KG1 (cell line): ENCODE measurements around the gene EHD2.
A peak's percentile ranks its signal among the peaks of the same experiment; 100 is the strongest.
"Not testable (repeated sequence)": the region's sequence is repeated elsewhere in the genome, so short reads cannot be mapped to it uniquely, and the experiment has no call there.

Experiments used
- DNase-seq: peaks from one replicate; lab custom pipeline; 2025; lab: John Stamatoyannopoulos, UW

The EHD2 gene

DNA sequence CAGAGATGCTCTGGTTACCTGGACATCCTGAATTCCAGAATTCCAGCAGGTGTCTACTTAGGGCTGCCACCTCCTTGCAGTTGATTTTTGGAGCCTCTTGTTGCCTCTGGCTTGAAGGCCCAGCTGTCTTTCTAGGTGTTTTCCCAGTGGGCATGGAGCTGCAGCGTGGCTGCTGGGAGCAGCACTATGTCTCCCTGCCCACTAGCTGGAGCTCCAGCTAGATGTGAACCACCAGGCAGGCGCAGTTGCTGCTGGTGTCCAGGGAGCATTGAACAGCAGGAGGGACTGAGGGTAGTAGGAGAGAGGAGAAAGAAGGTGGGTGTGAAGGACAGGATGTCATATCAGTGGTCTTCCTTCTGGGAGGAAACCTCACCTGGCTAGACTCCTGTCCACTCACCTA lies 55.4 kb downstream of the EHD2 start:
- no peak for DNase-seq

DNA sequence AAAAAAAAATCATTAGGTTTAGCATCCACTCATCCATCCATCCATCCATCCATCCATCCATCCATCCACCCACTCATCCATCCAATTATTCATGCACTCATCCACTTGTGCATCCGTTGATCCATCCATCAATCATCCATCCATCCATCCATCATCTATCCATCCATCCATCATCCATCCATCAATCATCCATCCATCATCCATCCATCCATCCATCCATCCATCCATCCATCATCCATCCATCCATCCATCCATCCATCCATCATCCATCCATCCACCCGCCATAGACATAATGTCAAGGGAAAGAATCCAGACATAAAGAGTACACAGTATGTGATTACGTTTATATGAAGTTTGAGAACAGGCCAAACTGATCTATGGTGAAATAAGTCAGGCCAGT lies 56.3 kb downstream of the EHD2 start:
- DNase-seq = no peak

DNA sequence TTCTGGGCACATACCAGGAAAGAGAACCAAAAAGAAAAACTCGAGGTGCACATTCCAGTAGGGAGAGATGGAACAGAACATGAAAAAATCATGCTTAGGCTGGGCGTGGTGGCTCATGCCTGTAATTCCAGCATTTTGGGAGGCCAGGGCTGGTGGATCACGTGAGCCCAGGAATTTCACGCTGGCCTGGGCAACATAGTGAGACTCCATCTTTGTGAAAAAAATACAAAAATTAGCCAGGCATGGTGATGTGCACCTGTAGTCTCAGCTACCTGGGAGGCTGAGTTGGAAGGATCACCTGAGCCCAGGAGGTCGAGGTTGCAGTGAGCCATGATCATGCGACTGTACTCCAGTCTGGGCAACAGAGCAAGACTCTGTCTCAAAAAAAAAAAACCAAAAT lies 58.1 kb downstream of the EHD2 start:
- DNase-seq = not testable (repeated sequence)

DNA sequence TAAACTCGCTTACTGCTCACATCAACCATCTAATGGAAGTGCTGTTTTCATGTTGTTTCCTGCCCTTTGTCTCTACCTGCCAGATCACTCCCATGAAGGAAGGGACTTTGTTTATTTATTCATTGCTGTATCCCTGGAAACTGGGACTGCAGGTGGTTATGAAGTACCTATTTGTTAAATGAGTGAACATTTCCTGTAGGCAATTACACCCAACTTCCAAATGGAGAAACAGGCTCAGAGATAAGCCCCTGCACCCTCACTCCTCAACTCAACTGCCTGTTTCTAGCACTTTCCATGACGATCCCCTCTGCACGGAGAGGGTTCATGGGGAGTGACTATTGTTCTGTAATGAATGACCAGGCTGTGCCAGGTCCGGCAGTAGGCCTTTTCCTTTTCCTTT lies 63.3 kb downstream of the EHD2 start:
- DNase-seq = no peak

DNA sequence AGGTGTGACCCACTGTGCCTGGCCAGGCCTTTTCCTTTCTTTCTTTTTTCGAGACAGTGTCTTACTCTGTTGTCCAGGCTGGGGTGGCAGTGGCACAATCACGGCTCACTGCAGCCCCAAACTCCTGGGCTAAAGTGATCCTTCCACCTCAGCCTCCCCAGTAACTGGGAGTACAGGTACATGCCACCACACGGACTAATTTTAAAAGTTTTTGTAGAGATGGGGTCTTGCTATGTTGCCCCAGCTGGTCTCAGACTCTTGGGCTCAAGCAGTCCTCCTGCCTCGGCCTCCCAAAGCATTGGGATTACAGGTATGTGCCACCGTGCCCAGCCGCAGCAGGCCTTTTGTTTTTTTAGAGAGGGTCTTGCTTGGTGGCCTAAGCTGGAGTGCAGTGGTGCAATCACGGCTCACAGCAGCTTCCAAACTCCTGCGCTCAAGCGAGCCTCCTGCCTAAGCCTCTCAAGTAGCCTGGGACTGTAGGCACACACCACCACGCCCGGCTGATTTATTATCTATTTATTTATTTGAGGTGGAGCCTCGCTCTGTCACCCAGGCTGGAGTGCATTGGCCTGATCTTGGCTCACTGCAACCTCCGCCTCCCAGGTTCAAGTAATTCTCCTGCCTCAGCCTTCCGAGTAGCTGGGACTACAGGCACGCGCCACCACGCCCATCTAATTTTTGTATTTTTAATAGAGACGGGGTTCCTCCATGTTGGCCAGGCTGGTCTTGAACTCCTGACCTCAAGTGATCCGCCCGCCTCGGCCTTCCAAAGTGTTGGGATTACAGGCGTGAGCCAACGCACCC lies 64.2 kb downstream of the EHD2 start:
- not testable (repeated sequence) for DNase-seq

DNA sequence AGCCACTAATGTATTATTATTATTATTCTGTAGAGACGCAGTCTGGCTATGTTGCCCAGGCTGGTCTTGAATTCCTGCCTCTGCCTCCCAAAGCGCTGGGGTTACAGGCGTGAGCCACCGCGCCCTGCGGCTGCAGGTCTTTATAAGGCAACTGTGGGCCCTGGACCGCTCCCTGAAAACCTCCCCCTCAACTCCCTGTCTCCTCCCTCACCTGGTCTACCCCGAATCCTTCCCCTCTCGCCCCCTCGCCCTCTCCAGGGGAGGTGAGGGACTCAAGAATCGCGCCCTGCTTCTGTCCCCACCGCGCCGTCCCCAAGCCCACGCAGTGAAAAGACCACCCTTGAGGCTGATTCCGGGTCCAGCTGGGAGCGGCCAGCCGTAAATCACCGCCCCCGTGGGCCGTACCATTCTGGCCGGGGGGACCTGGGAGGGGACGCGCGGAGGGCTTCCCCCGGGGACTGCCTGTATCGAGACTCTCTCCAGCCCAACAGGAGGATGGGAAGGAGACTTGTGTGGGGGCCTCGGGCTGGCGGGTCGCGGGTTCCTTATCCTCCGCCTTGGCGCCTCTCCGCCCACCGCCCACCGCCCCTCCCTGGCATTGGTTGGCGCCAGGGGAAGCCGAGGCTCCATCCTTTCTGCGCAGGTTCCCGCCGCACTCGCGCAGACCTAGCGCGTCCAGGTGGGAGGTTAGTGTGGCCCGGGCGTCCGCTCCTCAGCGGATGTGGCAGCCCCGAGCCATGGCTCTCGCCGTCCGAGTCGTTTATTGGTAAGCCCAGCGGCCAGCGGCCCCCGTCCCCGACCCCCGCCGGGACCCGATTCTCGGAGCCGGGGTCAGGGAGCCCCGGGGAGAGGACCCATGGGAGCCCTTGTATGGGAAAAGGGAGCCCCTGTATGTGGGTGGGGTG lies 65.1 kb downstream of the EHD2 start, which contains the start of gene SELENOW:
SELENOW (plus strand) TSS at position 655 of the 905 bp plus-strand sequence; CDS start at position 738, 83 bp downstream.
- peak; percentile 62 for DNase-seq

DNA sequence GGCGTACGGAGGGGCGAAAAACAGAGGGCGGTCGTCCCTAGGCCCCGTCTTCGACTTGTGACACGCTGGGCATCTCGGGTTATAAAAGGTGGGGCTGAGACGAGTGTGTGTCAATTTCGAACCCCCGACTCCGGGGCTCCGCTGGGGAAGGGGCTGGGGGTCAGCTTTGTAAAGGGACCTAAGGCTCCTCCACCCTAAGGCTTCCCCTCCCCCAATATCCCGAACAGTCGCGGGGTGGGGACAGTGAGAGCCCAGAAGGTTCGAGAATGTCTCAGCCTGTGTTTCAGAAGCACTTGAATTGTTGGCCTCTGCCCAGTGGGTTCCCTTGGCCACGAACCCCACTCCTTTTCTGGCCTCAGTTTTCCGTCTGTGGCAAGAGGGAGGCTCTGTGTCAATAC lies 65.7 kb downstream of the EHD2 start:
- DNase-seq = no peak

DNA sequence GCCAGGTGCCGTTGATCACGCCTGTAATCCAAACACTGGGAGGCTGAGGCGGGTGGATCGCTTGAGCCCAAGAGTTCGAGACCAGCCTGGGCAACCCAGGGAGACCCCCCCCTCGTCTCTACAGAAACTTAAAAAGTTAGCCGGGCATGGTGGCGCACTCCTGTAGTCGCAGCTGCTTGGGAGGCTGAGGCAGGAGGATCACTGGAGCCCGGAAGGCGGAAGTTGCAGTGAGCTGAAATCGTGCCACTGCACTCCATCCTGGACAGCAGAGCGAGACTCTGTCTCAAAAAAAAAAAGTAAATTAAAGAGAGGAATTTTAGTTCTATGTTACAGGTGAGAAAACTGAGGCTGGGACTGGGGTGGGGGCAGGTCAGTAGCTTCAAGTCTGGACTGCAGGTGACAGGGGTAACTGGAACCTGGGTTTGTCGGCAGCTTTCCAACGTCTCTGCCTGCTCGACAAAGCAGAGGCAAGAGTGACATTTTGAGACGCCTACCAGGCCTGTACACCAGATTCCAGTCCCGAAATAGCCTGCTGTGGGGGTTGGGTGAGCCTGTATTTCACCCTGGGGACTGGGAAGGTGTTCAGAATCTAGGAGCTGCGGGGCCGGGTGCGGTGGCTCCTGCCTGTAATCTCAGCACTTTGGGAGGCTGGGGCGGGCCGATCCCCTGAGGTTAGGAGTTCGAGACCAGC lies 66.4 kb downstream of the EHD2 start:
- DNase-seq = no peak

DNA sequence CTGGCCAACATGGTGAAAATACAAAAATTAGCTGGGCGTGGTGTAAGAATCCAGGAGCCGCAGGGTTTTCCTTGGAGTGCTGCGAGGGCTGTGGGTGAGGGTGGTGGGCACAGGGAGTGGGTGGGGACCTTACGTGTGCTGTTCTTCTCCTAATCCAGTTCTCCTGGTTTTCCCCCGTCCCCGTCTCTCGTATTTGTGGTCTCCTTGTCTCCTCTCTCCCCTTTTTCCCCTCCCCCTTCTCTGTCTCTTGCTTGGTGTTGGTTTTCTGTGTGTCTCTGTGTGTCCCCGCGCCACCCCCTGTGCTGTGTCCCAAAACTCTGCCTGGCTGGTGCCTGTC lies 67.0 kb downstream of the EHD2 start:
- DNase-seq = no peak

DNA sequence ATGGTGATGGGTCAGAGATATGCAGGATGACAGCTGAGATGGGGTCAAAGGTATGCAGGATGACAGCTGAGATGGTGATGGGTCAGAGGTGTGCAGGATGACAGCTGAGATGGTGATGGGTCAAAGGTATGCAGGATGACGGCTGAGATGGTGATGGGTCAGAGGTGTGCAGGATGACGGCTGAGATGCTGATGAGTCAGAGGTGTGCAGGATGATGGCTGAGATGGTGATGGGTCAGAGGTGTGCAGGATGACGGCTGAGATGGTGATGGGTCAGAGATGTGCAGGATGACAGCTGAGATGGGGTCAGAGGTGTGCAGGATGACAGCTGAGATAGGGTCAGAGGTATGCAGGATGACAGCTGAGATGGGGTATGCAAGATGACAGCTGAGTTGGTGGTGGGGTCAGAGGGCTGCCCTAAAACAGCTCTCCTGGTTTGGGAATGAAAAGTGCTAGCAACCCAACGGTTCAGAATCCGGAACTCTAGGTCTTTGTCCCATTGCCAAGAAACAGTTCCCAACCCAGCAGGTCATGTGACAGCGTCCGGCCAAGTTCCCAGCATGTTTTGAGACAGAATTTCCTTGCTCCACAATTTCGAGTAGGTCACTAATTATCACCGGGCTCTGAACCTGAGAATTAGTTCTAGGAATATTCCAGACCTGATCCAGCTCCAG lies 68.5 kb downstream of the EHD2 start:
- no peak for DNase-seq

DNA sequence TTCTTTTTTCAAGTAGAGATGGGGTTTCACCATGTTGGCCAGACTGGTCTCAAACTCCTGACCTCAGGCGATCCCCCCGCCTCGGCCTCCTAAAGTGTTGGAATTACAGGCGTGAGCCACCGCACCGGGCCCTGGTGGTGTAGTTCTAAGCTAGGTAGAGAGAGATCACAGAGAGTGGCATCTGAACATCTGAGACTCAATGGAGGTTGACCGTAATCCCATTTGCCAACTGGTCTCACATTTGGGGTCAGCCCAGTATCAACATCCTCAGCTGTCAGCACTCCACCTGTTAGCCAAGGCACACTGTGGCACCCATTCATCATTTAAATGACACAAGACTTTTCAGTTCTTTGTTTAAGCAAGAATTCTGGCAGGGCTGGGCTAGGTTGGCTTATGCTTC lies 73.3 kb downstream of the EHD2 start:
- DNase-seq = no peak

DNA sequence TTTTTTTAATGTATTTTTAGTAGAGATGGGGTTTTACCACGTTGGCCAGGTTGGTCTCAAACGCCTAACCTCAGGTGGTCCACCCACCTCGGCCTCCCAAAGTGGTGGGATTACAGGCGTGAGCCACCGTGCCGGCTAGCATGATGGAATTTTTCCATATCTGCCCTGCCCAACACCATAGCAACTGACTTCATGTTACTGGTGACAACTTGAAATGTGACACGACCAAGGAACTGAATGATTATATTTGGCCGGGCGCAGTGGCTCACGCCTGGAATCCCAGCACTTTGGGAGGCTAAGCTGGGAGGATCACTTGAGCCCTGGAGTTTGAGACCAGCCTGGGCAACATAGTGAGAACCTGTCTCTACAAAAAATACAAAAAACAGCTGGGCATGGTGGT lies 74.1 kb downstream of the EHD2 start:
- not testable (repeated sequence) for DNase-seq

DNA sequence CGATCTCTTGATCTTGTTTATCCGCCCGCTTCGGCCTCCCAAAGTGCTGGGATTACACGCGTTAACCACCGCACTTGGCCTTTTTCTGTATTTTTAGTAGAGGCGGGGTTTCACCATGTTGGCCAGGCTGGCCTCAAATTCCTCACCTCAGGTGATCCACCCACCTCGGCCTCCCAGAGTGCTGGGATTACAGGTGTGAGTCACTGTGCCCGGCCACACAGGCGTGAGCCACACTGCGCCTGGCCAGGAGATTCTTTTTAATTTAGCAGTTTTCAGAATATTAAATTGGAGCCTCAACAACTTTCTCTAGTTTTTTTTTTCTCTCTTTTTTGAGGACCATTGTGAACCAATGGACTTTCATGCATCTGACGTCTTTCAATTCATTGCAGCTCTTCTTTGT lies 76.6 kb downstream of the EHD2 start:
- not testable (repeated sequence) for DNase-seq

DNA sequence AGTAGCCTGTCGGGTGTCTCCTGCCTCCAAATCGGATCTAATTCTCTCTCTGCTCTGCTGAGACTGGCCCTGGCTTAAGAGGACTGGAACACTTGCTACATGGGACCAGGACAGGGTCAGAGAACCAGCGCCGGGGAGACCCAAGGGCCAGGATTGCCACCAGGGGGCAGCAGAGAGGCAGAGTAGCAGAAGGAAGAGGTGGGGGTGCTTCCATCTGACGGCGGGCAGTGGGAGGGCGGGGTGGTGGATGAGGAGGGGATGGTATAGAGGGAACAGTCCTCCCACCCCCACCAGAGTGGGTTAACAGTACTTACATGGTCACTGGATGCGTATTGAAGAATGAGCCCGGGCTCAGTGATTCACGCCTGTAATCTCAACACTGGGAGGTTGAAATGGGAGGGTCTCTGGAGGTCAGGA lies 77.2 kb downstream of the EHD2 start:
- DNase-seq = no peak

DNA sequence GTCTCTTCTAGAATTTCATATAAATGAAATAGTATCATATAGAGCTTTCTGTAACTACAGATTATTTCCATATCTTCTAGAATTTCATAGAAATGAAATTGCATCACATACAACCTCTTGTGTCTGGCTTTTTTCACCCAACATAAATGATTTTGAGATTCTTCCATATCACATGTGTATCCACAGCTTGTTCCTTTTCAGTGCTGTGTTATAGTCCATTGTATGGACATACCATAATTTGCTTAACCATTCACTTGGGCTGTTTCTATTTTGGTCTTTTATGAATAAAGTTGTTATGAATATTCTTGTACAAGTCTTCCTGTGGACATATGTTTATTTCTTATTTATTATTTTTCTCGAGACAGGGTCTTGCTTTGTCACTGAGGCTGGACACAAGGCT lies 79.4 kb downstream of the EHD2 start:
- DNase-seq = no peak
